ENCODE data around the gene TUBGCP4. TPM values are rescaled to one million over a fixed set of nuclear protein-coding genes. Genes with fewer than 3 reads are reported as not detected.

The TUBGCP4 gene
- total and polyA plus RNA-seq, 9 of the 15 experiments (the other 6 are each of a cell fraction or from before 2014, with no cell fraction given) = 10.7 to 50.2 (median 29.6) TPM

DNA sequence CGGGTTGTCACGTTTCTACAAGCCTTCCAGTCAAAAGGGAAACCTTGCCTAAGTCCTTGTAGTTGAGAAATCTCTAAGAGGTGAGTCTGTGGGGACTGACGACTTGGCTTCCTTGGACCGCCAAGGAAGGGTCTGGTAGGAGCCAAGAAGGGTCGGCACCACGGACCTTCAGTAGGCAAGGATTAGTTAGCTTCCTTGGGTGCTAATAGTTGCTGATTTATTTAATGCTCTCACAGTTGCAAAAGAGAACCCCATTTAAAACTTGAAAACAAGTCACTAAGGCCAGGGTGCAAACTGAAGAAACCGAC lies 40.2 kb upstream of the TUBGCP4 start (continued):
- TF ChIP-seq PBX2 (CRISPR knock-in tag; IDR thresholded peaks at IDR 0.05; ENCODE audit: low read depth) (no peak), PBX2 (tag; conservative IDR thresholded peaks at IDR 0.05; ENCODE audit: low read depth) (no peak), ZNF431 (CRISPR knock-in tag; IDR thresholded peaks at IDR 0.05) (0 out of 2 replicates have a peak, but pooled peaks have one; percentile 4), NR2C2 (CRISPR knock-in tag; IDR thresholded peaks at IDR 0.05) (no peak), NR2C2 (tag; IDR thresholded peaks at IDR 0.05) (peak; percentile 88), ZNF395 (CRISPR knock-in tag; IDR thresholded peaks at IDR 0.05) (0 out of 2 replicates have a peak, but pooled peaks have one; percentile 10), DPF2 (IDR thresholded peaks at IDR 0.05) (0 out of 2 replicates have a peak, but pooled peaks have one; percentile 20), SMARCE1 (IDR thresholded peaks at IDR 0.05) (peak; percentile 47; the same call in 1 of the 2 replicates), NFRKB (IDR thresholded peaks at IDR 0.05; ENCODE audit: low read depth) (0 out of 2 replicates have a peak, but pooled peaks have one; percentile 47), PML (IDR thresholded peaks at IDR 0.05; ENCODE audit: low read length) (0 out of 2 replicates have a peak, but pooled peaks have one; percentile 23), LEF1 (IDR thresholded peaks at IDR 0.05) (0 out of 2 replicates have a peak, but pooled peaks have one; percentile 24), FOXP1 (CRISPR knock-in tag; IDR thresholded peaks at IDR 0.05) (0 out of 2 replicates have a peak, but pooled peaks have one; percentile 14)
- TF ChIP-seq, protein P1, sequence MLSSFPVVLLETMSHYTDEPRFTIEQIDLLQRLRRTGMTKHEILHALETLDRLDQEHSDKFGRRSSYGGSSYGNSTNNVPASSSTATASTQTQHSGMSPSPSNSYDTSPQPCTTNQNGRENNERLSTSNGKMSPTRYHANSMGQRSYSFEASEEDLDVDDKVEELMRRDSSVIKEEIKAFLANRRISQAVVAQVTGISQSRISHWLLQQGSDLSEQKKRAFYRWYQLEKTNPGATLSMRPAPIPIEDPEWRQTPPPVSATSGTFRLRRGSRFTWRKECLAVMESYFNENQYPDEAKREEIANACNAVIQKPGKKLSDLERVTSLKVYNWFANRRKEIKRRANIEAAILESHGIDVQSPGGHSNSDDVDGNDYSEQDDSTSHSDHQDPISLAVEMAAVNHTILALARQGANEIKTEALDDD (IDR thresholded peaks at IDR 0.05) = 0 out of 2 replicates have a peak, but pooled peaks have one; percentile 13
- TF ChIP-seq, protein P2, sequence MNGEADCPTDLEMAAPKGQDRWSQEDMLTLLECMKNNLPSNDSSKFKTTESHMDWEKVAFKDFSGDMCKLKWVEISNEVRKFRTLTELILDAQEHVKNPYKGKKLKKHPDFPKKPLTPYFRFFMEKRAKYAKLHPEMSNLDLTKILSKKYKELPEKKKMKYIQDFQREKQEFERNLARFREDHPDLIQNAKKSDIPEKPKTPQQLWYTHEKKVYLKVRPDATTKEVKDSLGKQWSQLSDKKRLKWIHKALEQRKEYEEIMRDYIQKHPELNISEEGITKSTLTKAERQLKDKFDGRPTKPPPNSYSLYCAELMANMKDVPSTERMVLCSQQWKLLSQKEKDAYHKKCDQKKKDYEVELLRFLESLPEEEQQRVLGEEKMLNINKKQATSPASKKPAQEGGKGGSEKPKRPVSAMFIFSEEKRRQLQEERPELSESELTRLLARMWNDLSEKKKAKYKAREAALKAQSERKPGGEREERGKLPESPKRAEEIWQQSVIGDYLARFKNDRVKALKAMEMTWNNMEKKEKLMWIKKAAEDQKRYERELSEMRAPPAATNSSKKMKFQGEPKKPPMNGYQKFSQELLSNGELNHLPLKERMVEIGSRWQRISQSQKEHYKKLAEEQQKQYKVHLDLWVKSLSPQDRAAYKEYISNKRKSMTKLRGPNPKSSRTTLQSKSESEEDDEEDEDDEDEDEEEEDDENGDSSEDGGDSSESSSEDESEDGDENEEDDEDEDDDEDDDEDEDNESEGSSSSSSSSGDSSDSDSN (IDR thresholded peaks at IDR 0.05; ENCODE audit: borderline replicate concordance in 1 of 2, low read depth in 2 of 2, low read length in 2 of 2) = 0 out of 4 replicates have a peak, but pooled peaks of 1 of the 2 experiments have one; percentile 4

All from K562 (cell line).